ENCODE data around the gene OR51B2. TPM values are rescaled to one million over a fixed set of nuclear protein-coding genes. Genes with fewer than 3 reads are reported as not detected.

OR51B2 gene
- polyA plus RNA-seq, 1 donor (not counting 4 experiments of a cell fraction or from before 2014, with no cell fraction given), result not detected

DNA sequence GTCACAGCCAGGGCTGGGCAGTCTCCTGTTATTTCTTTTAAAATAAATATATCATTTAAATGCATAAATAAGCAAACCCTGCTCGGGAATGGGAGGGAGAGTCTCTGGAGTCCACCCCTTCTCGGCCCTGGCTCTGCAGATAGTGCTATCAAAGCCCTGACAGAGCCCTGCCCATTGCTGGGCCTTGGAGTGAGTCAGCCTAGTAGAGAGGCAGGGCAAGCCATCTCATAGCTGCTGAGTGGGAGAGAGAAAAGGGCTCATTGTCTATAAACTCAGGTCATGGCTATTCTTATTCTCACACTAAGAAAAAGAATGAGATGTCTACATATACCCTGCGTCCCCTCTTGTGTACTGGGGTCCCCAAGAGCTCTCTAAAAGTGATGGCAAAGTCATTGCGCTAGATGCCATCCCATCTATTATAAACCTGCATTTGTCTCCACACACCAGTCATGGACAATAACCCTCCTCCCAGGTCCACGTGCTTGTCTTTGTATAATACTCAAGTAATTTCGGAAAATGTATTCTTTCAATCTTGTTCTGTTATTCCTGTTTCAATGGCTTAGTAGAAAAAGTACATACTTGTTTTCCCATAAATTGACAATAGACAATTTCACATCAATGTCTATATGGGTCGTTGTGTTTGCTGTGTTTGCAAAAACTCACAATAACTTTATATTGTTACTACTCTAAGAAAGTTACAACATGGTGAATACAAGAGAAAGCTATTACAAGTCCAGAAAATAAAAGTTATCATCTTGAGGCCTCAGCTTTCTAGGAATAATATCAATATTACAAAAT is 35.8 kb downstream of the OR51B2 start:
- no peaks in the 10 kb centered on the region for H4K20me1 ChIP-seq (ENCODE audit: control insufficient read depth, extremely low read depth, insufficient read depth, low read length)
- no peak overlapping the region for H3K4me2 ChIP-seq (ENCODE audit: control insufficient read depth, extremely low read depth, insufficient read depth, low read depth, low read length)
- TF ChIP-seq, protein P1, sequence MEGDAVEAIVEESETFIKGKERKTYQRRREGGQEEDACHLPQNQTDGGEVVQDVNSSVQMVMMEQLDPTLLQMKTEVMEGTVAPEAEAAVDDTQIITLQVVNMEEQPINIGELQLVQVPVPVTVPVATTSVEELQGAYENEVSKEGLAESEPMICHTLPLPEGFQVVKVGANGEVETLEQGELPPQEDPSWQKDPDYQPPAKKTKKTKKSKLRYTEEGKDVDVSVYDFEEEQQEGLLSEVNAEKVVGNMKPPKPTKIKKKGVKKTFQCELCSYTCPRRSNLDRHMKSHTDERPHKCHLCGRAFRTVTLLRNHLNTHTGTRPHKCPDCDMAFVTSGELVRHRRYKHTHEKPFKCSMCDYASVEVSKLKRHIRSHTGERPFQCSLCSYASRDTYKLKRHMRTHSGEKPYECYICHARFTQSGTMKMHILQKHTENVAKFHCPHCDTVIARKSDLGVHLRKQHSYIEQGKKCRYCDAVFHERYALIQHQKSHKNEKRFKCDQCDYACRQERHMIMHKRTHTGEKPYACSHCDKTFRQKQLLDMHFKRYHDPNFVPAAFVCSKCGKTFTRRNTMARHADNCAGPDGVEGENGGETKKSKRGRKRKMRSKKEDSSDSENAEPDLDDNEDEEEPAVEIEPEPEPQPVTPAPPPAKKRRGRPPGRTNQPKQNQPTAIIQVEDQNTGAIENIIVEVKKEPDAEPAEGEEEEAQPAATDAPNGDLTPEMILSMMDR (optimal IDR thresholded peaks at IDR 0.05 in 1 of 3, IDR thresholded peaks at IDR 0.05 in 1 of 3, conservative IDR thresholded peaks at IDR 0.05 in 1 of 3; ENCODE audit: extremely low read depth in 1 of 3, insufficient read depth in 2 of 3, low read length in 3 of 3), result no peak
- TF ChIP-seq EZH2 (IDR thresholded peaks at IDR 0.05; ENCODE audit: low read length), result no peak
- H3K36me3 ChIP-seq (ENCODE audit: control insufficient read depth in 2 of 2, extremely low read depth in 1 of 2, insufficient read depth in 2 of 2, low read length in 2 of 2), result no peaks in the 10 kb centered on the region
- no peaks in the 10 kb centered on the region for H3K9me3 ChIP-seq (ENCODE audit: control insufficient read depth, low read depth, low read length)
- no peak overlapping the region for H3K9ac ChIP-seq (ENCODE audit: control insufficient read depth, extremely low read depth, insufficient read depth, low read length)
- DNase-seq (ENCODE audit: low read depth, low spot score) (no peak), FAIRE-seq (no peak)
- no peak overlapping the region for H3K4me3 ChIP-seq (ENCODE audit: control insufficient read depth in 2 of 3, extremely low read depth in 1 of 3, insufficient read depth in 2 of 3, low read depth in 1 of 3, low read length in 3 of 3)
- H3K27ac ChIP-seq (ENCODE audit: control insufficient read depth, insufficient read depth, low read length), result no peak overlapping the region
- H3K79me2 ChIP-seq (ENCODE audit: control insufficient read depth, insufficient read depth, low read length), result no peaks in the 10 kb centered on the region
- H3K27me3 ChIP-seq (ENCODE audit: control insufficient read depth, extremely low read depth, insufficient read depth, low read length), result no peaks in the 10 kb centered on the region
- dilution Hi-C loops (cut with MboI; ENCODE audit: extremely low pct_ligation_motif_present, low sequenced_read_pairs), result no loop called here
- no peak overlapping the region for H2AFZ ChIP-seq (ENCODE audit: control insufficient read depth, low read length)
- H3K4me1 ChIP-seq (ENCODE audit: control insufficient read depth, extremely low read depth, insufficient read depth, low read length), result peaks cover 20% of the 10 kb centered on the region
- H3K9me1 ChIP-seq (ENCODE audit: control insufficient read depth, extremely low read depth, insufficient read depth, low read length), result no peaks in the 10 kb centered on the region

DNA sequence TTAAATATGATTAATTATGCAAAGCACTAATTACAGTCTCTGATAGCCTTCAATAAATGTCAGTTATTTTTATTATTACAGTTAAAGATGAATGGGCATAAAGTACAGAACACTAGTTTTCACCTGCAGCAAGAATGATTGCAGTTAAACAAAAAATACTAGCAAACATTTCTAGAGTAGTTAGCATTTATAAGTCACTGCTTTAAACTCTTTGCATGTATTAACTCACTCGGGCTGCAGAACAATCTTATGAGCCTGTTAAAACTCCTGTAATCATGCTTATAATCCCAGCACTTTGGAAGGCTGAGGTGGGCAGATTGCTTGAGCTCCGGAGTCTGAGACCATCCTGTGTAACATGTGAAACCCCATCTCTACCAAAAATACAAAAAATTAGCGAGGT is 37.2 kb downstream of the OR51B2 start:
- no peak for DNase-seq (ENCODE audit: low read depth, low spot score)
- no peak overlapping the region for H3K4me2 ChIP-seq (ENCODE audit: control insufficient read depth, extremely low read depth, insufficient read depth, low read depth, low read length)
- no peaks in the 10 kb centered on the region for H3K27me3 ChIP-seq (ENCODE audit: control insufficient read depth, extremely low read depth, insufficient read depth, low read length)
- no peak for FAIRE-seq
- no peak overlapping the region for H3K27ac ChIP-seq (ENCODE audit: control insufficient read depth, insufficient read depth, low read length)
- dilution Hi-C loops (cut with MboI; ENCODE audit: extremely low pct_ligation_motif_present, low sequenced_read_pairs), result no loop called here
- peaks cover 20% of the 10 kb centered on the region for H3K4me1 ChIP-seq (ENCODE audit: control insufficient read depth, extremely low read depth, insufficient read depth, low read length)
- H3K9me3 ChIP-seq (ENCODE audit: control insufficient read depth, low read depth, low read length), result no peaks in the 10 kb centered on the region
- no peaks in the 10 kb centered on the region for H3K9me1 ChIP-seq (ENCODE audit: control insufficient read depth, extremely low read depth, insufficient read depth, low read length)
- no peaks in the 10 kb centered on the region for H4K20me1 ChIP-seq (ENCODE audit: control insufficient read depth, extremely low read depth, insufficient read depth, low read length)
- no peak overlapping the region for H3K4me3 ChIP-seq (ENCODE audit: control insufficient read depth in 2 of 3, extremely low read depth in 1 of 3, insufficient read depth in 2 of 3, low read depth in 1 of 3, low read length in 3 of 3)
- H3K79me2 ChIP-seq (ENCODE audit: control insufficient read depth, insufficient read depth, low read length), result no peaks in the 10 kb centered on the region
- no peak overlapping the region for H2AFZ ChIP-seq (ENCODE audit: control insufficient read depth, low read length)
- H3K9ac ChIP-seq (ENCODE audit: control insufficient read depth, extremely low read depth, insufficient read depth, low read length), result no peak overlapping the region
- no peaks in the 10 kb centered on the region for H3K36me3 ChIP-seq (ENCODE audit: control insufficient read depth in 2 of 2, extremely low read depth in 1 of 2, insufficient read depth in 2 of 2, low read length in 2 of 2)
- TF ChIP-seq, protein P1 (optimal IDR thresholded peaks at IDR 0.05 in 1 of 3, IDR thresholded peaks at IDR 0.05 in 1 of 3, conservative IDR thresholded peaks at IDR 0.05 in 1 of 3; ENCODE audit: extremely low read depth in 1 of 3, insufficient read depth in 2 of 3, low read length in 3 of 3), result no peak
- no peak for TF ChIP-seq EZH2 (IDR thresholded peaks at IDR 0.05; ENCODE audit: low read length)

Measured in keratinocyte (primary cell).